ENCODE results near the gene CHCHD6.

DNA sequence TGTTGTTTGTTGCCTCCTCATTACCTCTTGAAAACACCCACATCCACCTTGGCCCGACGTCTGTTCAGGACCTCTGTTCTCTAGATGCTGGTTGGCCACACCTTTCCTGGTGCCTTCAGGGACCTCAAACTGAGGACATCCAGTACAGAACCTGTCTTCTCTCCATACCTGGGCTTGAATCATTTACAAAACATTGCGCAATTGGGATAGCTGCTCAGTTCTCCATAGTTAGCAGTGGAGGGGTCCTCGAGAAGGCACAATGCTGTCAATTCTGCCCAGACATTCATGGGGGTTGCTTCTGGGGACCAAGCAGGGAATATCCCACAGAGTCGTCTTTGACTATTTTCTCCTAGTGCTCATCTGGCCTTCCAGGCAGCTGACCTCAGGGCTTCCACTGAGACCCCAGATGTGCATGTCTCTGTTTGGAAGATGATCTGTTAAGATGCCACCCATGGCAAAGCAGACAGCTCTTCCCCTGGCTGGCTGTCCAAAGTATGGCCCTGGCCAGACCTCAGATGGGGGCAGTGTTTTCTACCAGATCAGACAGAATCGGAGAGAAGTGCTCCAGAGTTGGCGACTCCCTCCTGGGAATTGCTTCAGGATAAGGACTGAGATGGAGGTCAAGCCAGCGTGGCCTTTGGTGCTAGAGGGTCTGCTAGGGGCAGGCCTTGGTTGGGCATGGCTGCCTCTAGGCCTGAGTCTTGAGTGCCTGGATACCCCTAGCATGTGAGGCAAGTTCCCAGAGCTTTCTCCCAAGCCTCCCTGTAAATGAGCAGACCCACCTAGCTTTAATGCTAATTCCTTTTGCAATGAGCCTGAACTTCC lies 46.1 kb downstream of the CHCHD6 start:
- TF ChIP-seq, protein P1, sequence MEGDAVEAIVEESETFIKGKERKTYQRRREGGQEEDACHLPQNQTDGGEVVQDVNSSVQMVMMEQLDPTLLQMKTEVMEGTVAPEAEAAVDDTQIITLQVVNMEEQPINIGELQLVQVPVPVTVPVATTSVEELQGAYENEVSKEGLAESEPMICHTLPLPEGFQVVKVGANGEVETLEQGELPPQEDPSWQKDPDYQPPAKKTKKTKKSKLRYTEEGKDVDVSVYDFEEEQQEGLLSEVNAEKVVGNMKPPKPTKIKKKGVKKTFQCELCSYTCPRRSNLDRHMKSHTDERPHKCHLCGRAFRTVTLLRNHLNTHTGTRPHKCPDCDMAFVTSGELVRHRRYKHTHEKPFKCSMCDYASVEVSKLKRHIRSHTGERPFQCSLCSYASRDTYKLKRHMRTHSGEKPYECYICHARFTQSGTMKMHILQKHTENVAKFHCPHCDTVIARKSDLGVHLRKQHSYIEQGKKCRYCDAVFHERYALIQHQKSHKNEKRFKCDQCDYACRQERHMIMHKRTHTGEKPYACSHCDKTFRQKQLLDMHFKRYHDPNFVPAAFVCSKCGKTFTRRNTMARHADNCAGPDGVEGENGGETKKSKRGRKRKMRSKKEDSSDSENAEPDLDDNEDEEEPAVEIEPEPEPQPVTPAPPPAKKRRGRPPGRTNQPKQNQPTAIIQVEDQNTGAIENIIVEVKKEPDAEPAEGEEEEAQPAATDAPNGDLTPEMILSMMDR (IDR thresholded peaks at IDR 0.05) = no peak
- TF ChIP-seq POLR2A (IDR thresholded peaks at IDR 0.05) = no peak

Data from right lobe of liver (tissue), 4 donors.